Measurements from ENCODE around the gene PDSS2. TPM values are rescaled to one million over a fixed set of nuclear protein-coding genes. Genes with fewer than 3 reads are reported as not detected.

PDSS2 gene
- total RNA-seq, 1 donor from 2014 or later = 15.2 TPM

DNA sequence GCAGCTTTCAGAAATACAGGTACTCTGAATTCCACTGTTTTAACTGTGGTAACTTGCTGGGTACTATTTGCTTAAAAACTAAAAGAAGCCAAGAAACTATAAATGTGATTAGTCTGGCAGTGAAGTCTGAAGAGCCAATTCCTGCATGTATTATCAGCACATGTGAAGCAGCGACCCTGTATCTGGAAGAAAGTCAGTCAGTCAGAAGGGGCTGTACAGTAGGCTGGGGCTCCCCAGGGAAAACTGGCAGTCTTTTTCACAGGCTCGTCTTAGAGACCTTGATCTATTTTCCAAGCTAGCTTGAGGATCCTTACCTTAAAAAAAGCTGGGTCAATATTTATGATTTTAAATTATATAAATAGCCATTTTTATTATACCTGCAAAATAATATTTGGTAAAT lies 104.9 kb downstream of the PDSS2 start:
- Mint-ChIP-seq H3K9me3 (no peaks in the 10 kb centered on the region), H3K36me3 (no peaks in the 10 kb centered on the region), H3K4me1 (ENCODE audit: unreplicated experiment) (no peaks in the 10 kb centered on the region), H3K27me3 (no peaks in the 10 kb centered on the region), H3K27ac (no peak overlapping the region), H3K4me3 (no peak overlapping the region)
- DNase-seq (ENCODE audit: extremely low spot score, unreplicated experiment) = no peak
- TF ChIP-seq, protein P1, sequence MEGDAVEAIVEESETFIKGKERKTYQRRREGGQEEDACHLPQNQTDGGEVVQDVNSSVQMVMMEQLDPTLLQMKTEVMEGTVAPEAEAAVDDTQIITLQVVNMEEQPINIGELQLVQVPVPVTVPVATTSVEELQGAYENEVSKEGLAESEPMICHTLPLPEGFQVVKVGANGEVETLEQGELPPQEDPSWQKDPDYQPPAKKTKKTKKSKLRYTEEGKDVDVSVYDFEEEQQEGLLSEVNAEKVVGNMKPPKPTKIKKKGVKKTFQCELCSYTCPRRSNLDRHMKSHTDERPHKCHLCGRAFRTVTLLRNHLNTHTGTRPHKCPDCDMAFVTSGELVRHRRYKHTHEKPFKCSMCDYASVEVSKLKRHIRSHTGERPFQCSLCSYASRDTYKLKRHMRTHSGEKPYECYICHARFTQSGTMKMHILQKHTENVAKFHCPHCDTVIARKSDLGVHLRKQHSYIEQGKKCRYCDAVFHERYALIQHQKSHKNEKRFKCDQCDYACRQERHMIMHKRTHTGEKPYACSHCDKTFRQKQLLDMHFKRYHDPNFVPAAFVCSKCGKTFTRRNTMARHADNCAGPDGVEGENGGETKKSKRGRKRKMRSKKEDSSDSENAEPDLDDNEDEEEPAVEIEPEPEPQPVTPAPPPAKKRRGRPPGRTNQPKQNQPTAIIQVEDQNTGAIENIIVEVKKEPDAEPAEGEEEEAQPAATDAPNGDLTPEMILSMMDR (conservative IDR thresholded peaks at IDR 0.05) = no peak

DNA sequence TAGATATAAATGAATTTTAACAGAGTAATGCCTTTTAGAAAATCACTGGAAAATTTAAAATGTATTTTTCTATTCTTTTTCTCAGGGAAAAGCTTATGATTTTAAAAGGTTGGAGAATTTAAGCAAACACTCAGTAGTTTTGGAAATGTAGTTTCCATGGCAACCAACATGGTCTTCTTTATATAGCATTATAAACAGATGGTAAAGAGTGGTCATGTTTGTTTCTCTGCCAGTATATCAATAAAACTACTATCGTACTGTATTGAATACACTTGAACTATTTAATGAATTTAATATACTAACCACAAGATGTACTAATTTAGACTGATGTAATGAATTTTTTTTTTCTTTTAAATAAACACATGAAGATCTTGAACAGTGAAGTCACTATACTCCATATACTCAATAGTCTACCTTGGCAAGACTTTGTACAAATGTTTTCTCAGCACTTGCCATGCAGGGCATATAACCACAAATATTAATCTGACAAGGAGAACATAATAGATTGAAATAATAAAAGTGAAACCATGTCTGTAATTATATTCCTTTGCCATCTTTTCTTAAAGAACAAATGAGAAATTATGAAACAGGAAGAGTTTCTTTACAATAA lies 105.5 kb downstream of the PDSS2 start:
- no peaks in the 10 kb centered on the region for H3K9me3 Mint-ChIP-seq
- TF ChIP-seq, protein P1 (conservative IDR thresholded peaks at IDR 0.05) = no peak
- H3K27me3 Mint-ChIP-seq = no peaks in the 10 kb centered on the region
- H3K4me1 Mint-ChIP-seq (ENCODE audit: unreplicated experiment) = no peaks in the 10 kb centered on the region
- DNase-seq (ENCODE audit: extremely low spot score, unreplicated experiment) = no peak
- H3K36me3 Mint-ChIP-seq = no peaks in the 10 kb centered on the region
- no peak overlapping the region for H3K4me3 Mint-ChIP-seq
- no peak overlapping the region for H3K27ac Mint-ChIP-seq

DNA sequence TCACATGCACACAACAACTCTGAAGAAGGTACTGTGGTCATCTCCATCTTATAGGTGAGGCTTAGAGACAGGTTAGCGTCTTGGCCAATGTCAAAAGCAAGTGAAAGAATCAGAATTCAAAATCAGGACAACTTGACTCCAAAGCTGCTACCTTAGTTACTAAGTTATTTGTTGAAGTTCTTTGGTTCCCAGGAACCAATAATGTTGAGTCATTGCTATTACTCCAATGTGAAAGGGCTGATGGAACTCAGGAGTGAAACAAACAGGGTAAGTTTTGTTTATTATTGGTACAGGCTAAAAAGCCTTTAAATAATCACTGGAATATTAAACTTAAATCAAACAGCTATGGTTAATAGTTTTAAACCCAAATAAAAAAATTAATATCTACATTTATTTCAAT lies 111.1 kb downstream of the PDSS2 start:
- H3K36me3 Mint-ChIP-seq = peaks cover 5% of the 10 kb centered on the region
- H3K4me1 Mint-ChIP-seq (ENCODE audit: unreplicated experiment) = peaks cover 8% of the 10 kb centered on the region
- no peak overlapping the region for H3K27ac Mint-ChIP-seq
- no peak for DNase-seq (ENCODE audit: extremely low spot score, unreplicated experiment)
- no peak overlapping the region for H3K4me3 Mint-ChIP-seq
- no peaks in the 10 kb centered on the region for H3K9me3 Mint-ChIP-seq
- no peaks in the 10 kb centered on the region for H3K27me3 Mint-ChIP-seq
- TF ChIP-seq, protein P1 (conservative IDR thresholded peaks at IDR 0.05) = no peak

DNA sequence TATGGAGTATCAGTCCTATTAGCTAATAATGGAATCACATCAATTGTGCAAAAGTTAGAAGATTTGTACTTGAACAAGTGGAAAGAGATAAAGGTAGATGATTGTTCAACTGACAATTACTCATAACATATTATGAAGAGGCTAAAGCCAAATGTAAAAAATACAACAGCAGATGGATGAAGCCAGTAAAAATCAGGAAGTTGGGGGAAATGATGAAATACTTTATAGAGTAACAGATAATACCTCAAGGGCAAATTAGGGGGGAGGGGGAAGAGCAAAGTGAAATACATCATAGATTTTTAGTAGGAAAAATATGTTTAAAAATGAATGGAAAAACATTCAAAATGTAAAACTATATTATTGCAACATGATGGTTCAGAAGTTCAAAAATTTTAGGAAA lies 114.0 kb downstream of the PDSS2 start:
- H3K27ac Mint-ChIP-seq = no peak overlapping the region

DNA sequence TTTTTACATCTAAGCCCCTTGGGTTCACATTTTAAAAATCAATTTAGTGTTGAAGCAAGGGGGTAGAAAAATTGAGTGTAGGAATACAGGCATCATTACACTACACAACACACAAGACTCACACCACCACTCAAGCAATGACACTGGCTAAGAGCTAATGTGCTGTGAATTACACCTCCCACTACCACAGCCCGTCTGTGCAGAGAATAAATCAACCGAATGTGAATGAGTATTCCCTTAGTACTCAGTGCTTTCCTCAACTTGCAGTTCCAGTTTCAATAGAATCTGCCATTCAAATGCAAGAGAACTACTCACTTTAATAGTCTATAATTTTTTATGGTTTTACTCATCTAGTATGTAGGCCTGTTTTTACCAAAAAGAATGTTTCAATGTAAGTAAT lies 114.4 kb downstream of the PDSS2 start:
- H3K4me1 Mint-ChIP-seq (ENCODE audit: unreplicated experiment) = peaks cover 8% of the 10 kb centered on the region
- no peak for DNase-seq (ENCODE audit: extremely low spot score, unreplicated experiment)
- H3K27me3 Mint-ChIP-seq = no peaks in the 10 kb centered on the region
- no peak overlapping the region for H3K4me3 Mint-ChIP-seq
- no peaks in the 10 kb centered on the region for H3K9me3 Mint-ChIP-seq
- H3K36me3 Mint-ChIP-seq = peaks cover 5% of the 10 kb centered on the region
- TF ChIP-seq, protein P1 (conservative IDR thresholded peaks at IDR 0.05) = no peak
- H3K27ac Mint-ChIP-seq = no peak overlapping the region

More for the DNA sequence above, 114.0 kb downstream of the PDSS2 start:
- DNase-seq (ENCODE audit: extremely low spot score, unreplicated experiment) = no peak
- H3K9me3 Mint-ChIP-seq = no peaks in the 10 kb centered on the region
- peaks cover 5% of the 10 kb centered on the region for H3K36me3 Mint-ChIP-seq
- no peaks in the 10 kb centered on the region for H3K27me3 Mint-ChIP-seq
- TF ChIP-seq, protein P1 (conservative IDR thresholded peaks at IDR 0.05) = no peak
- H3K4me1 Mint-ChIP-seq (ENCODE audit: unreplicated experiment) = peaks cover 8% of the 10 kb centered on the region
- H3K4me3 Mint-ChIP-seq = no peak overlapping the region

DNA sequence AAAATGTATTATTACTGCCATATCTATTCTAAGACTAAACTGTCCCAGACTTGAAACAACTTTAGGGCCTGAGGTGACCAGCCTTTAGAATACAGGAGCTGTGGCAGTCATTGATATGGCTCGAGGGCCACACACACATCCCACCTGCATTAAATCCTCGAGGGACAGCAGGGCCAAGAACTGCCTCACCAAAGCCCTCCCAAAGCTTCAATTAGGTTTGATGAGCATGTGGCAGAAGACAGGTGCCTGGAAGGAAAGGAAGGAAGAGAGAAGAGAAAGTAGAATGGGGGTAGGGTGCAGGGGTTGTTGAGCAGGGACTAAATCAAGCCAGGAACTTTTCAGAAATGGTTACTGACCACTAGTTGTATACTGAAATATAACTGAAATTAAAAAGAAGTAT lies 115.0 kb downstream of the PDSS2 start:
- Mint-ChIP-seq H3K4me3 (no peak overlapping the region), H3K27me3 (no peaks in the 10 kb centered on the region), H3K27ac (no peak overlapping the region), H3K36me3 (peaks cover 5% of the 10 kb centered on the region), H3K9me3 (no peaks in the 10 kb centered on the region), H3K4me1 (ENCODE audit: unreplicated experiment) (peaks cover 8% of the 10 kb centered on the region)
- TF ChIP-seq, protein P1 (conservative IDR thresholded peaks at IDR 0.05) = no peak
- DNase-seq (ENCODE audit: extremely low spot score, unreplicated experiment) = no peak
